ENCODE data around the gene RC3H2.

RC3H2 gene

DNA sequence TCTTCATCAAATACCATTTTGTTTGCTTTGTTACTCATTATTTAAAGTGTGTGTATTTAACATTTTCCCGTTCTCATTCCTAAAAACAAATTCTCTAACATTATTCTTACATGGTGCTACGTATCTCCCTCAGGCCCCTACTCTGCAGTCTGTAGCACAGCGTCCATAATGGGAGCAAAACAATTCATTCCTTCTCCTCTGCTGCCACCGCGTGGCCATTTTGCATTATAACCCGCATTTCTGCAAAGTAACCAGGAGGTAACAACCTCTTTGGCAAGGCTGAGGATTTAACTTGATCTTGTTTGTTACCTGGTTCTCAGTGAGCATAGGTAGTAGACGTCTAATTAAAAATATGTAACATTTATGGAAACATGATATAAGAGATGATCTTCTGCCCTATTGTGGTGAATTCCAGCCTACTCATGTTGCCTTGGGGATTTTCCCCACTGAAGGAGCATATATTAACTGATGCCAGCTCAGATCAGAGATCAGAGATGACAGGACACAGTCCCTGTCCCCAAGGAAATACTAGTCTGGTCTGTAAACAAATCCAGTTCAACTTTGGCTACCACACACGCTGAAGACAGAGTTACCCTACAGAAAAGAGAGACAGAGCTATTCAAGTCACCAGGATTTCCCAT, 94.7 kb downstream of the RC3H2 start:
- TF ChIP-seq TAF1 (IDR thresholded peaks at IDR 0.05; ENCODE audit: borderline replicate concordance, insufficient read depth, low read length) (no peak), FOXP2 (optimal IDR thresholded peaks at IDR 0.05; ENCODE audit: borderline replicate concordance, extremely low read depth, extremely low read length, insufficient read depth) (no peak), SIN3A (IDR thresholded peaks at IDR 0.05; ENCODE audit: borderline replicate concordance, insufficient read depth, low read length) (no peak), POLR2AphosphoS5 (IDR thresholded peaks at IDR 0.05; ENCODE audit: low read depth, low read length) (no peak)
- TF ChIP-seq, protein P1, sequence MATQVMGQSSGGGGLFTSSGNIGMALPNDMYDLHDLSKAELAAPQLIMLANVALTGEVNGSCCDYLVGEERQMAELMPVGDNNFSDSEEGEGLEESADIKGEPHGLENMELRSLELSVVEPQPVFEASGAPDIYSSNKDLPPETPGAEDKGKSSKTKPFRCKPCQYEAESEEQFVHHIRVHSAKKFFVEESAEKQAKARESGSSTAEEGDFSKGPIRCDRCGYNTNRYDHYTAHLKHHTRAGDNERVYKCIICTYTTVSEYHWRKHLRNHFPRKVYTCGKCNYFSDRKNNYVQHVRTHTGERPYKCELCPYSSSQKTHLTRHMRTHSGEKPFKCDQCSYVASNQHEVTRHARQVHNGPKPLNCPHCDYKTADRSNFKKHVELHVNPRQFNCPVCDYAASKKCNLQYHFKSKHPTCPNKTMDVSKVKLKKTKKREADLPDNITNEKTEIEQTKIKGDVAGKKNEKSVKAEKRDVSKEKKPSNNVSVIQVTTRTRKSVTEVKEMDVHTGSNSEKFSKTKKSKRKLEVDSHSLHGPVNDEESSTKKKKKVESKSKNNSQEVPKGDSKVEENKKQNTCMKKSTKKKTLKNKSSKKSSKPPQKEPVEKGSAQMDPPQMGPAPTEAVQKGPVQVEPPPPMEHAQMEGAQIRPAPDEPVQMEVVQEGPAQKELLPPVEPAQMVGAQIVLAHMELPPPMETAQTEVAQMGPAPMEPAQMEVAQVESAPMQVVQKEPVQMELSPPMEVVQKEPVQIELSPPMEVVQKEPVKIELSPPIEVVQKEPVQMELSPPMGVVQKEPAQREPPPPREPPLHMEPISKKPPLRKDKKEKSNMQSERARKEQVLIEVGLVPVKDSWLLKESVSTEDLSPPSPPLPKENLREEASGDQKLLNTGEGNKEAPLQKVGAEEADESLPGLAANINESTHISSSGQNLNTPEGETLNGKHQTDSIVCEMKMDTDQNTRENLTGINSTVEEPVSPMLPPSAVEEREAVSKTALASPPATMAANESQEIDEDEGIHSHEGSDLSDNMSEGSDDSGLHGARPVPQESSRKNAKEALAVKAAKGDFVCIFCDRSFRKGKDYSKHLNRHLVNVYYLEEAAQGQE (IDR thresholded peaks at IDR 0.05; ENCODE audit: insufficient read depth in 1 of 2, low read depth in 2 of 2, low read length in 2 of 2): no peak

DNA sequence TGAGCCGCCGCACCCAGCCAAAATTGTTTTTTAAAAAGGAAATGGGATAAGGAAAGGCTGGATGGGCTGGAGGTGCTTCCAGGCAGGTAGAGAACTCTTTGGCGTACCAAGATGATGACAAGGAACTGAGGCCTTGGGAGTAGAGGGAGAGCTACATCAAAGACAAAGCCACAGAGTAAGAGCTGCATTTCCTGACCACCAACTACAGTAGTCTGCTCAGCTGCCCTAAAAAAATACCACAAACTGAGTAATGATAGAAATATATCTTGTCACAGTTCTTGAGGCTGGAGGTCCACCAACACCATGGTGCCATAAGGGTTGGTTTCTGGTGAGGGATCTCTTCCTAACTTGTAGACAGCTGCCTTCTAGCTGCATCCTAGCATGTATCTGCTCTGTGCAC, 97.0 kb downstream of the RC3H2 start:
- no peak for TF ChIP-seq TAF1 (IDR thresholded peaks at IDR 0.05; ENCODE audit: borderline replicate concordance, insufficient read depth, low read length)
- no peak for TF ChIP-seq SIN3A (IDR thresholded peaks at IDR 0.05; ENCODE audit: borderline replicate concordance, insufficient read depth, low read length)
- TF ChIP-seq, protein P1 (IDR thresholded peaks at IDR 0.05; ENCODE audit: insufficient read depth in 1 of 2, low read depth in 2 of 2, low read length in 2 of 2): no peak
- TF ChIP-seq POLR2AphosphoS5 (IDR thresholded peaks at IDR 0.05; ENCODE audit: low read depth, low read length): no peak
- TF ChIP-seq FOXP2 (optimal IDR thresholded peaks at IDR 0.05; ENCODE audit: borderline replicate concordance, extremely low read depth, extremely low read length, insufficient read depth): no peak

DNA sequence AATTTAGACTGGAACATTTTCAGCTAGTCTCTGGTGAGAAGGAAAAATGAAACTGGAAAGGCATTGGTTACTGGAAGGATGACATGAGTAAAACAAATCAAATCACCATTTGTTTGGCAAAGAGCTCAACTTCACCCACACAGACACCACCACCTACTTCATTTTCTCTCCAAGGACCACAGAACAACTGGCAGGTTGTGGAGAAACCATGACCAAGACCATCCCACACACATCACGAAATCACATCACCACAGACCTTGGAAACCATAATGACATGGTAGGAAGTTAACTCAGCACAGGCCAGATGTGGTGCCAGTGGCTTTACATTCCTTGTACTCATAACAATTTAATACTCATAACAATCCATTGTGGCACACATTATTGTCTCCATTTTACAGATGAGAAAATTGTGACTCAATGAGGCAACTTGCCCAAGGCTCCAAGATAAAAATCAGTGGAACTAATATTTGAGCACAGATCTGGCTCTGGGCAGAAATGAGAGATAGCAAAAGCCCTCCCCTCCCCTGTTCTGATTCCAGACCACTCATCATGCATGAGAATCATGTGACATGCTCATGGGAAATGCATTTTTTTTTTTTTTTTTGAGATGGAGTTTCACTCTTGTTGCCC, 97.8 kb downstream of the RC3H2 start:
- TF ChIP-seq POLR2AphosphoS5 (IDR thresholded peaks at IDR 0.05; ENCODE audit: low read depth, low read length): no peak
- no peak for TF ChIP-seq FOXP2 (optimal IDR thresholded peaks at IDR 0.05; ENCODE audit: borderline replicate concordance, extremely low read depth, extremely low read length, insufficient read depth)
- TF ChIP-seq SIN3A (IDR thresholded peaks at IDR 0.05; ENCODE audit: borderline replicate concordance, insufficient read depth, low read length): no peak
- no peak for TF ChIP-seq TAF1 (IDR thresholded peaks at IDR 0.05; ENCODE audit: borderline replicate concordance, insufficient read depth, low read length)
- TF ChIP-seq, protein P1 (IDR thresholded peaks at IDR 0.05; ENCODE audit: insufficient read depth in 1 of 2, low read depth in 2 of 2, low read length in 2 of 2): no peak

DNA sequence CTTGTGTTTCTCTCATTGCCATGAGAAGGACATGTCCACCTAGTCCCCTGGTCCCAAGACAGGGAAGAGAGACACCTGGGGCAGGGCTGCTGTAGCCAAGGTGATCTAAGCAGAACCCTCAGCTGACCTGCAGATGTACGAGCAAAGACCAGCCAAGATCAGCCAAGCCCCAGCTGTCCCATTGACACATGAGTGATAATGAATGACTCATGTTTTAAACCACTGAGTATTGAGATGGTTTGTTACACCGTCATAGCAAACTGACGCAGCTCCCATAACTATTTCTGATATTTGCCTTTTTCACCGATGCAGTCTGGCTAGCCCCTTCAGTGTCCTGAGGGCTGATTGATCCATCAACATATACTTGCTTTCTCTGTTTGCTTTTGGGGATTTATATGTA, 98.5 kb downstream of the RC3H2 start:
- TF ChIP-seq TAF1 (IDR thresholded peaks at IDR 0.05; ENCODE audit: borderline replicate concordance, insufficient read depth, low read length) (no peak), FOXP2 (optimal IDR thresholded peaks at IDR 0.05; ENCODE audit: borderline replicate concordance, extremely low read depth, extremely low read length, insufficient read depth) (no peak), POLR2AphosphoS5 (IDR thresholded peaks at IDR 0.05; ENCODE audit: low read depth, low read length) (no peak), SIN3A (IDR thresholded peaks at IDR 0.05; ENCODE audit: borderline replicate concordance, insufficient read depth, low read length) (no peak)
- TF ChIP-seq, protein P1 (IDR thresholded peaks at IDR 0.05; ENCODE audit: insufficient read depth in 1 of 2, low read depth in 2 of 2, low read length in 2 of 2): no peak
